Upper lobe of left lung (tissue), 4 donors: ENCODE data around the gene ALKAL2.

Experiments
- EP300 ChIP-seq, 4 donors: sonication (generic); formaldehyde crosslinking; IDR thresholded peaks; one replicate each; pipeline ENCODE4 v1.5.1; 2017; ENCODE audit warnings: antibody characterized with exemption in 4 of 4, control low read depth in 2 of 4
- POLR2A ChIP-seq, 4 donors: fragments of 450-650 bp; IDR thresholded peaks; one replicate each; pipeline ENCODE4 v1.5.1; 2016 to 2017; ENCODE audit warnings: antibody characterized with exemption in 4 of 4, mild to moderate bottlenecking in 2 of 4
- POLR2AphosphoS5 ChIP-seq, 2 donors: sonication (generic); formaldehyde crosslinking; IDR thresholded peaks; one replicate each; pipeline ENCODE4 v1.5.1; 2017; ENCODE audit warnings: antibody characterized with exemption in 2 of 2
- TF ChIP-seq, protein P1 (sequence below), 6 experiments: fragments of 450-650 bp in 4 of 6; fragments of 200-600 bp in 2 of 6; sonication (generic) in 2 of 6; IDR thresholded peaks; one replicate each; pipeline ENCODE4 v1.5.1; 2016 to 2019; ENCODE audit warnings: antibody characterized with exemption in 6 of 6

DNA sequence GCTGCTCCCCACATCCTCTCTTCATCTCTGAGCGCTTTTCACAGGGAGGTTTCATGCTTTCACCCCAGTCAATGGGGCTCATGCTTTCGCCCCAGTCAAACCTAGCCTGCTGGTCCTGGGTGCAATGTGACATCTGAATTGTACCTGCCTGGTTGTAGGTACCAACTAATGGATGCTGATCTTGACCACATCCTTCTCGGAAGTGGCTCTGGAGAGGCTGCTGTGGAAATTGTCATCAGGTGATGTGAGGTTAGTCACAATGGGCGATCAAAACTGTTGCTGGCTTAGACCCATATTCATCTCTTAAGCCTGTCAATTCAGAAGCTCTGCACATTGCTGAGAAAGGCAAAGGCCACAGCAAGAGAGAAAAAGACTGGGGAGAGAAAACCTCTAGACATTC, 32.7 kb upstream of the ALKAL2 start:
- TF ChIP-seq, protein P1, sequence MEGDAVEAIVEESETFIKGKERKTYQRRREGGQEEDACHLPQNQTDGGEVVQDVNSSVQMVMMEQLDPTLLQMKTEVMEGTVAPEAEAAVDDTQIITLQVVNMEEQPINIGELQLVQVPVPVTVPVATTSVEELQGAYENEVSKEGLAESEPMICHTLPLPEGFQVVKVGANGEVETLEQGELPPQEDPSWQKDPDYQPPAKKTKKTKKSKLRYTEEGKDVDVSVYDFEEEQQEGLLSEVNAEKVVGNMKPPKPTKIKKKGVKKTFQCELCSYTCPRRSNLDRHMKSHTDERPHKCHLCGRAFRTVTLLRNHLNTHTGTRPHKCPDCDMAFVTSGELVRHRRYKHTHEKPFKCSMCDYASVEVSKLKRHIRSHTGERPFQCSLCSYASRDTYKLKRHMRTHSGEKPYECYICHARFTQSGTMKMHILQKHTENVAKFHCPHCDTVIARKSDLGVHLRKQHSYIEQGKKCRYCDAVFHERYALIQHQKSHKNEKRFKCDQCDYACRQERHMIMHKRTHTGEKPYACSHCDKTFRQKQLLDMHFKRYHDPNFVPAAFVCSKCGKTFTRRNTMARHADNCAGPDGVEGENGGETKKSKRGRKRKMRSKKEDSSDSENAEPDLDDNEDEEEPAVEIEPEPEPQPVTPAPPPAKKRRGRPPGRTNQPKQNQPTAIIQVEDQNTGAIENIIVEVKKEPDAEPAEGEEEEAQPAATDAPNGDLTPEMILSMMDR (IDR thresholded peaks at IDR 0.05): no peak
- TF ChIP-seq POLR2AphosphoS5 (IDR thresholded peaks at IDR 0.05): no peak
- TF ChIP-seq EP300 (IDR thresholded peaks at IDR 0.05): no peak
- TF ChIP-seq POLR2A (IDR thresholded peaks at IDR 0.05): no peak
